Breast epithelium (tissue), 4 donors: ENCODE results near the gene KRTAP4-3. TPM values are rescaled to one million over a fixed set of nuclear protein-coding genes. Genes with fewer than 3 reads are reported as not detected.
"Not testable (repeated sequence)": the region's sequence is repeated elsewhere in the genome, so short reads cannot be mapped to it uniquely, and the experiment has no call there.

Source experiments
- DNase-seq, 2 donors: peaks; one replicate each; pipeline ENCODE4 v3.0.0-alpha.2; 2019; ENCODE audit warnings: low spot score in 2 of 2
- H3K27ac ChIP-seq, 2 donors: fragments of 200-600 bp; sonication (generic) in 1 of 2; one replicate each; pipeline ENCODE4 v1.5.1; 2016 to 2019; ENCODE audit warnings: mild to moderate bottlenecking in 1 of 2
- H3K27me3 ChIP-seq, 2 donors: fragments of 200-600 bp; sonication (generic) in 1 of 2; one replicate each; pipeline versions ENCODE4 v1.5.1 to v1.6.0; 2017 to 2019; ENCODE audit warnings: control low read depth in 1 of 2, mild to moderate bottlenecking in 1 of 2
- H3K36me3 ChIP-seq: fragments of 200-600 bp; one replicate; pipeline ENCODE4 v1.5.1; 2019
- H3K4me1 ChIP-seq, 2 donors: fragments of 200-600 bp; sonication (generic); one replicate each; pipeline ENCODE4 v1.5.1; 2016 to 2019; ENCODE audit warnings: control low read depth in 1 of 2
- H3K4me3 ChIP-seq, 3 donors: fragments of 200-600 bp; sonication (generic); 1 replicate in 2 of 3; 2 replicates in 1 of 3; pipeline ENCODE4 v1.5.1; 2016 to 2019; ENCODE audit warnings: mild to moderate bottlenecking in 3 of 3, moderate library complexity in 2 of 3
- H3K9me3 ChIP-seq, 2 donors: fragments of 200-600 bp; sonication (generic) in 1 of 2; one replicate each; pipeline ENCODE4 v1.5.1; 2016 to 2019; ENCODE audit warnings: control low read depth in 1 of 2
- CTCF ChIP-seq, 3 donors: fragments of 450-650 bp; IDR thresholded peaks; one replicate each; pipeline ENCODE4 v1.5.1; 2016 to 2017; ENCODE audit warnings: antibody characterized with exemption in 3 of 3, mild to moderate bottlenecking in 3 of 3, moderate library complexity in 3 of 3
- POLR2A ChIP-seq: fragments of 450-650 bp; IDR thresholded peaks from one replicate; pipeline ENCODE4 v1.6.1; 2016; ENCODE audit warnings: antibody characterized with exemption, mild to moderate bottlenecking, moderate library complexity
- POLR2AphosphoS5 ChIP-seq, 3 donors: sonication (generic); formaldehyde crosslinking; IDR thresholded peaks; one replicate each; pipeline ENCODE4 v1.6.1; 2017; ENCODE audit warnings: antibody characterized with exemption in 3 of 3
- intact Hi-C: fragments of 100-400 bp; cut with DNase I; formaldehyde crosslinking; loops from one replicate; pipeline ENCODE4 v1.15.1; 2023; ENCODE audit warnings: low total_unique reads
- total RNA-seq, 3 donors: library from RNA; depleted of rRNA; stranded (reverse); fragments of >200 nt; gene quantifications; one replicate each; pipeline ENCODE4 v1.1.0, GENCODE V29; 2016

KRTAP4-3 gene
- total RNA-seq, 3 donors from 2014 or later: not detected

- Histone ChIP-seq H3K9me3 (no peaks in the 10 kb centered on the region), H3K4me3 (no peak overlapping the region), H3K4me1 (no peaks in the 10 kb centered on the region), H3K27ac (no peak overlapping the region), H3K36me3 (no peaks in the 10 kb centered on the region), H3K27me3 (no peaks in the 10 kb centered on the region)
- intact Hi-C loops: no loop called here
- TF ChIP-seq POLR2AphosphoS5 (IDR thresholded peaks at IDR 0.05) (no peak), CTCF (IDR thresholded peaks at IDR 0.05) (no peak), POLR2A (no peak)
- no peak for DNase-seq
These were observed 49.3 kb downstream of the KRTAP4-3 start for GRCh38 chr17:41118721-41119120.

GRCh38 chr17:41117846-41118386, 50.1 kb downstream of the KRTAP4-3 start, which contains the start of gene KRTAP4-11:
KRTAP4-11 (minus strand) TSS chr17:41118373; CDS start chr17:41118315, 58 bp downstream.
- DNase-seq, H3K4me3 ChIP-seq, H3K27me3 ChIP-seq, H3K9me3 ChIP-seq, intact Hi-C loops, H3K36me3 ChIP-seq, H3K27ac ChIP-seq, H3K4me1 ChIP-seq: not testable (repeated sequence)

Other genes with a start within 250 kb of the KRTAP4-3 start
- 10 to 100 TPM in 2 of 3 donors, not detected in 1; 37.7 to 57.5 TPM for gene KRT23, start 230.6 kb downstream of the KRTAP4-3 start, total RNA-seq
- gene KRT39, start 201.3 kb downstream of the KRTAP4-3 start, total RNA-seq: not detected
- gene KRT40, start 183.9 kb downstream of the KRTAP4-3 start, total RNA-seq: under 1 TPM in 1 of 3 donors, not detected in 2; 0.29 TPM
- gene KRTAP3-3, start 174.1 kb downstream of the KRTAP4-3 start, total RNA-seq: not detected
- gene KRTAP3-2, start 168.3 kb downstream of the KRTAP4-3 start, total RNA-seq: not detected
- gene KRTAP3-1, start 159.1 kb downstream of the KRTAP4-3 start, total RNA-seq: not detected
- gene KRTAP1-5, start 141.0 kb downstream of the KRTAP4-3 start, total RNA-seq: not detected
- gene KRTAP1-4, start 138.0 kb downstream of the KRTAP4-3 start, total RNA-seq: not detected
- not detected for gene KRTAP1-3, start 133.3 kb downstream of the KRTAP4-3 start, total RNA-seq
- not detected for gene KRTAP1-1, start 126.8 kb downstream of the KRTAP4-3 start, total RNA-seq
- not detected for gene KRTAP2-1, start 120.9 kb downstream of the KRTAP4-3 start, total RNA-seq
- gene KRTAP2-2, start 113.0 kb downstream of the KRTAP4-3 start, total RNA-seq: not detected
- gene KRTAP2-3, start 108.1 kb downstream of the KRTAP4-3 start, total RNA-seq: not detected
- gene KRTAP2-4, start 102.3 kb downstream of the KRTAP4-3 start, total RNA-seq: not detected
- gene KRTAP4-7, start 84.1 kb downstream of the KRTAP4-3 start, total RNA-seq: not detected
- gene KRTAP4-8, start 70.1 kb downstream of the KRTAP4-3 start, total RNA-seq: not detected
- not detected for gene KRTAP4-16, start 66.0 kb downstream of the KRTAP4-3 start, total RNA-seq
- gene KRTAP4-9, start 62.8 kb downstream of the KRTAP4-3 start, total RNA-seq: not detected
- gene KRTAP4-11, start 49.8 kb downstream of the KRTAP4-3 start, total RNA-seq: not detected
- not detected for gene KRTAP4-12, start 44.0 kb downstream of the KRTAP4-3 start, total RNA-seq
- not detected for gene KRTAP4-6, start 27.7 kb downstream of the KRTAP4-3 start, total RNA-seq
- not detected for gene KRTAP4-5, start 18.4 kb downstream of the KRTAP4-3 start, total RNA-seq
- gene KRTAP4-4, start 7.5 kb downstream of the KRTAP4-3 start, total RNA-seq: not detected
- not detected for gene KRTAP4-2, start 10.0 kb upstream of the KRTAP4-3 start, total RNA-seq
- not detected for gene KRTAP4-1, start 16.7 kb upstream of the KRTAP4-3 start, total RNA-seq
- not detected for gene KRTAP9-1, start 21.7 kb upstream of the KRTAP4-3 start, total RNA-seq
- not detected for gene KRTAP9-2, start 58.4 kb upstream of the KRTAP4-3 start, total RNA-seq
- not detected for gene KRTAP9-3, start 64.2 kb upstream of the KRTAP4-3 start, total RNA-seq
- not detected for gene KRTAP9-8, start 69.8 kb upstream of the KRTAP4-3 start, total RNA-seq
- not detected for gene KRTAP9-4, start 81.5 kb upstream of the KRTAP4-3 start, total RNA-seq
- not detected for gene KRTAP9-9, start 87.2 kb upstream of the KRTAP4-3 start, total RNA-seq
- not detected for gene KRTAP9-6, start 97.2 kb upstream of the KRTAP4-3 start, total RNA-seq
- not detected for gene KRTAP9-7, start 107.5 kb upstream of the KRTAP4-3 start, total RNA-seq
- gene KRTAP29-1, start 134.6 kb upstream of the KRTAP4-3 start, total RNA-seq: not detected
- not detected for gene KRTAP16-1, start 141.1 kb upstream of the KRTAP4-3 start, total RNA-seq
- gene KRTAP17-1, start 147.5 kb upstream of the KRTAP4-3 start, total RNA-seq: not detected
- gene KRT33A, start 182.6 kb upstream of the KRTAP4-3 start, total RNA-seq: not detected
- not detected for gene KRT33B, start 201.6 kb upstream of the KRTAP4-3 start, total RNA-seq
- gene KRT34, start 214.1 kb upstream of the KRTAP4-3 start, total RNA-seq: not detected
- gene KRT31, start 229.4 kb upstream of the KRTAP4-3 start, total RNA-seq: not detected